PC-3 (cell line): ENCODE measurements around the gene MMP11.

ENCODE experiments used
- EZH2 ChIP-seq: fragments of 300-600 bp; sonication (generic); IDR thresholded peaks from one replicate; pipeline ENCODE4 v1.6.1; 2017; ENCODE audit warnings: antibody characterized with exemption, mild to moderate bottlenecking, low read length; ENCODE audit not compliant: unreplicated experiment
- EZH2phosphoT487 ChIP-seq: fragments of 300-600 bp; sonication (generic); IDR thresholded peaks from 2 replicates; pipeline ENCODE4 v1.6.1; 2018; ENCODE audit warnings: mild to moderate bottlenecking, antibody characterized with exemption, low read length, borderline replicate concordance
- TF ChIP-seq, protein P1 (sequence below): fragments of 300-600 bp; sonication (generic); conservative IDR thresholded peaks from 2 replicates; pipeline ENCODE4 v1.5.1; 2017; ENCODE audit warnings: antibody characterized with exemption, low read depth, mild to moderate bottlenecking, low read length

DNA sequence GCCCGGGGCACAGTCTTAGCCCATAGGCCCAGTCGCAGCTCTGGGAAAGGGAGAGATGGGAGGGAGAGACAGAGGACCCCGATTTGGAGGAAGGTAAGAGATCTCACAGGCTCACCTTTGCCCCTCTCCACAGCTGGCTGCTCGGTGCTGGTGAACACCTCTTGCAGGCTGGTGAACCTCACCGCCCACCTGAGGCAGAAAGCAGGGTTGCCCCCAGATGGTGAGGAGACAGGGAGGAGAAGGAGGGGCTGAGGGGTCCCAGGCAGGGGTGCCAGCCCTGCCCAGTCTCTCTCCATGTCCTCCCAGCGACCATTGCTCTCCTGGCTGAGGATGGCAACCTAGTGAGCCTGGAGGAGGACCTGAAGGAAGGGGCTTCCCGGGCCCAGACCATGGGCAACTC is 8.7 kb upstream of the MMP11 start:
- TF ChIP-seq, protein P1, sequence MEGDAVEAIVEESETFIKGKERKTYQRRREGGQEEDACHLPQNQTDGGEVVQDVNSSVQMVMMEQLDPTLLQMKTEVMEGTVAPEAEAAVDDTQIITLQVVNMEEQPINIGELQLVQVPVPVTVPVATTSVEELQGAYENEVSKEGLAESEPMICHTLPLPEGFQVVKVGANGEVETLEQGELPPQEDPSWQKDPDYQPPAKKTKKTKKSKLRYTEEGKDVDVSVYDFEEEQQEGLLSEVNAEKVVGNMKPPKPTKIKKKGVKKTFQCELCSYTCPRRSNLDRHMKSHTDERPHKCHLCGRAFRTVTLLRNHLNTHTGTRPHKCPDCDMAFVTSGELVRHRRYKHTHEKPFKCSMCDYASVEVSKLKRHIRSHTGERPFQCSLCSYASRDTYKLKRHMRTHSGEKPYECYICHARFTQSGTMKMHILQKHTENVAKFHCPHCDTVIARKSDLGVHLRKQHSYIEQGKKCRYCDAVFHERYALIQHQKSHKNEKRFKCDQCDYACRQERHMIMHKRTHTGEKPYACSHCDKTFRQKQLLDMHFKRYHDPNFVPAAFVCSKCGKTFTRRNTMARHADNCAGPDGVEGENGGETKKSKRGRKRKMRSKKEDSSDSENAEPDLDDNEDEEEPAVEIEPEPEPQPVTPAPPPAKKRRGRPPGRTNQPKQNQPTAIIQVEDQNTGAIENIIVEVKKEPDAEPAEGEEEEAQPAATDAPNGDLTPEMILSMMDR = no peak
- no peak for TF ChIP-seq EZH2phosphoT487
- TF ChIP-seq EZH2 = no peak
